Breast epithelium (tissue), 3 donors: ENCODE results near the gene ENKUR.

Experiments used
- POLR2A ChIP-seq: fragments of 450-650 bp; IDR thresholded peaks from one replicate; pipeline ENCODE4 v1.6.1; 2016; ENCODE audit warnings: antibody characterized with exemption, mild to moderate bottlenecking, moderate library complexity
- POLR2AphosphoS5 ChIP-seq, 3 donors: sonication (generic); formaldehyde crosslinking; IDR thresholded peaks; one replicate each; pipeline ENCODE4 v1.6.1; 2017; ENCODE audit warnings: antibody characterized with exemption in 3 of 3
- TF ChIP-seq, protein P1 (sequence below), 3 donors: fragments of 450-650 bp; IDR thresholded peaks; one replicate each; pipeline ENCODE4 v1.5.1; 2016 to 2017; ENCODE audit warnings: antibody characterized with exemption in 3 of 3, mild to moderate bottlenecking in 3 of 3, moderate library complexity in 3 of 3

- TF ChIP-seq, protein P1, sequence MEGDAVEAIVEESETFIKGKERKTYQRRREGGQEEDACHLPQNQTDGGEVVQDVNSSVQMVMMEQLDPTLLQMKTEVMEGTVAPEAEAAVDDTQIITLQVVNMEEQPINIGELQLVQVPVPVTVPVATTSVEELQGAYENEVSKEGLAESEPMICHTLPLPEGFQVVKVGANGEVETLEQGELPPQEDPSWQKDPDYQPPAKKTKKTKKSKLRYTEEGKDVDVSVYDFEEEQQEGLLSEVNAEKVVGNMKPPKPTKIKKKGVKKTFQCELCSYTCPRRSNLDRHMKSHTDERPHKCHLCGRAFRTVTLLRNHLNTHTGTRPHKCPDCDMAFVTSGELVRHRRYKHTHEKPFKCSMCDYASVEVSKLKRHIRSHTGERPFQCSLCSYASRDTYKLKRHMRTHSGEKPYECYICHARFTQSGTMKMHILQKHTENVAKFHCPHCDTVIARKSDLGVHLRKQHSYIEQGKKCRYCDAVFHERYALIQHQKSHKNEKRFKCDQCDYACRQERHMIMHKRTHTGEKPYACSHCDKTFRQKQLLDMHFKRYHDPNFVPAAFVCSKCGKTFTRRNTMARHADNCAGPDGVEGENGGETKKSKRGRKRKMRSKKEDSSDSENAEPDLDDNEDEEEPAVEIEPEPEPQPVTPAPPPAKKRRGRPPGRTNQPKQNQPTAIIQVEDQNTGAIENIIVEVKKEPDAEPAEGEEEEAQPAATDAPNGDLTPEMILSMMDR (IDR thresholded peaks at IDR 0.05), result no peak
- TF ChIP-seq POLR2AphosphoS5 (IDR thresholded peaks at IDR 0.05) (no peak), POLR2A (no peak)
Observed at GRCh38 chr10:25050402-25050801, 34.4 kb upstream of the ENKUR start.
